ENCODE measurements around the gene MED9. TPM values are rescaled to one million over a fixed set of nuclear protein-coding genes. Genes with fewer than 3 reads are reported as not detected.

Gene MED9
- total RNA-seq, 5 donors from 2014 or later (not counting 1 experiment from before 2014, with no cell fraction given): 16.6 to 20.3 (median 19.1) TPM

- Histone ChIP-seq H3K27me3 (replicated peaks in 1 of 2; ENCODE audit: control insufficient read depth in 2 of 2, extremely low read depth in 1 of 2, insufficient read depth in 2 of 2, low read length in 1 of 2) (peaks cover 0 to 21% of the 10 kb centered on the region in 2 experiments), H3K4me3 (ENCODE audit: control insufficient read depth in 1 of 2, extremely low read depth in 1 of 2, low read length in 1 of 2) (no peak overlapping the region), H3K9me3 (no peaks in the 10 kb centered on the region), H3K4me1 (ENCODE audit: control insufficient read depth in 1 of 2, extremely low read depth in 1 of 2, insufficient read depth in 2 of 2, low read length in 2 of 2) (no peaks in the 10 kb centered on the region), H3K36me3 (ENCODE audit: control insufficient read depth in 2 of 2, extremely low read depth in 1 of 2, insufficient read depth in 1 of 2, low read length in 1 of 2) (no peaks in the 10 kb centered on the region), H3K27ac (ENCODE audit: low read length) (no peak overlapping the region)
- Mint-ChIP-seq H3K36me3 (no peaks in the 10 kb centered on the region), H3K27ac (no peak overlapping the region), H3K4me3 (no peak overlapping the region), H3K9me3 (no peaks in the 10 kb centered on the region), H3K4me1 (no peaks in the 10 kb centered on the region), H3K27me3 (peaks cover 0 to 7% of the 10 kb centered on the region in 2 donors)
- POLR2A ChIA-PET: no interaction called here
- ATAC-seq (replicated peaks in 1 of 4) (no peak), DNase-seq (no peak)
- WGBS (ENCODE audit: insufficient coverage): 79% methylated on average over 3 of the region's 7 CpGs
- CTCF ChIA-PET: no interaction called here
Measured at GRCh38 chr17:17503566-17504130, 26.8 kb downstream of the MED9 start.

- no peak for ATAC-seq (replicated peaks in 1 of 4)
- no peak overlapping the region for H3K27ac ChIP-seq (ENCODE audit: low read length)
- H3K36me3 Mint-ChIP-seq: no peaks in the 10 kb centered on the region
- H3K9me3 ChIP-seq: no peaks in the 10 kb centered on the region
- H3K27me3 Mint-ChIP-seq: peaks cover 0 to 7% of the 10 kb centered on the region in 2 donors
- ChIA-PET POLR2A (no interaction called here), CTCF (no interaction called here)
- H3K27ac Mint-ChIP-seq: no peak overlapping the region
- H3K36me3 ChIP-seq (ENCODE audit: control insufficient read depth in 2 of 2, extremely low read depth in 1 of 2, insufficient read depth in 1 of 2, low read length in 1 of 2): no peaks in the 10 kb centered on the region
- no peaks in the 10 kb centered on the region for H3K4me1 Mint-ChIP-seq
- DNase-seq: no peak
- no peaks in the 10 kb centered on the region for H3K9me3 Mint-ChIP-seq
- WGBS (ENCODE audit: insufficient coverage): 90% methylated on average over 11 of the region's 20 CpGs
- peaks cover 0 to 14% of the 10 kb centered on the region in 2 experiments for H3K27me3 ChIP-seq (replicated peaks in 1 of 2; ENCODE audit: control insufficient read depth in 2 of 2, extremely low read depth in 1 of 2, insufficient read depth in 2 of 2, low read length in 1 of 2)
- no peak overlapping the region for H3K4me3 Mint-ChIP-seq
- no peak overlapping the region for H3K4me3 ChIP-seq (ENCODE audit: control insufficient read depth in 1 of 2, extremely low read depth in 1 of 2, low read length in 1 of 2)
- H3K4me1 ChIP-seq (ENCODE audit: control insufficient read depth in 1 of 2, extremely low read depth in 1 of 2, insufficient read depth in 2 of 2, low read length in 2 of 2): no peaks in the 10 kb centered on the region
Measured at GRCh38 chr17:17504341-17505140, 27.7 kb downstream of the MED9 start.

GRCh38 chr17:17505151-17505550 is 28.4 kb downstream of the MED9 start:
- Histone ChIP-seq H3K36me3 (ENCODE audit: control insufficient read depth in 2 of 2, extremely low read depth in 1 of 2, insufficient read depth in 1 of 2, low read length in 1 of 2) (no peaks in the 10 kb centered on the region), H3K4me3 (ENCODE audit: control insufficient read depth in 1 of 2, extremely low read depth in 1 of 2, low read length in 1 of 2) (no peak overlapping the region), H3K9me3 (no peaks in the 10 kb centered on the region), H3K4me1 (ENCODE audit: control insufficient read depth in 1 of 2, extremely low read depth in 1 of 2, insufficient read depth in 2 of 2, low read length in 2 of 2) (no peaks in the 10 kb centered on the region), H3K27me3 (replicated peaks in 1 of 2; ENCODE audit: control insufficient read depth in 2 of 2, extremely low read depth in 1 of 2, insufficient read depth in 2 of 2, low read length in 1 of 2) (peaks cover 0 to 8% of the 10 kb centered on the region in 2 experiments), H3K27ac (ENCODE audit: low read length) (no peak overlapping the region)
- DNase-seq: no peak
- Mint-ChIP-seq H3K27me3 (peaks cover 0 to 7% of the 10 kb centered on the region in 2 donors), H3K27ac (no peak overlapping the region), H3K4me1 (no peaks in the 10 kb centered on the region), H3K36me3 (no peaks in the 10 kb centered on the region), H3K4me3 (no peak overlapping the region), H3K9me3 (no peaks in the 10 kb centered on the region)
- no peak for ATAC-seq (replicated peaks in 1 of 4)
- ChIA-PET CTCF (interaction anchor here in 1 of 2 donors (0.6 kb wide), 1 partner anchor 1434 kb away, joined by 8 read pairs; no protein-coding TSS in a partner anchor), POLR2A (no interaction called here)
- WGBS (ENCODE audit: insufficient coverage): 83% methylated on average over 1 of the region's 5 CpGs

- H3K4me3 ChIP-seq (ENCODE audit: control insufficient read depth in 1 of 2, extremely low read depth in 1 of 2, low read length in 1 of 2): no peak overlapping the region
- Mint-ChIP-seq H3K36me3 (no peaks in the 10 kb centered on the region), H3K4me3 (no peak overlapping the region), H3K27ac (no peak overlapping the region), H3K4me1 (no peaks in the 10 kb centered on the region), H3K9me3 (no peaks in the 10 kb centered on the region), H3K27me3 (peaks cover 0 to 5% of the 10 kb centered on the region in 2 donors)
- 95% methylated on average over 19 of the region's 22 CpGs for WGBS (ENCODE audit: insufficient coverage)
- no peaks in the 10 kb centered on the region for H3K36me3 ChIP-seq (ENCODE audit: control insufficient read depth in 2 of 2, extremely low read depth in 1 of 2, insufficient read depth in 1 of 2, low read length in 1 of 2)
- H3K27me3 ChIP-seq (replicated peaks in 1 of 2; ENCODE audit: control insufficient read depth in 2 of 2, extremely low read depth in 1 of 2, insufficient read depth in 2 of 2, low read length in 1 of 2): peaks cover 0 to 6% of the 10 kb centered on the region in 2 experiments
- ChIA-PET CTCF (interaction anchor here in 1 of 2 donors (0.6 kb wide), 1 partner anchor 1434 kb away, joined by 8 read pairs; no protein-coding TSS in a partner anchor), POLR2A (no interaction called here)
- H3K9me3 ChIP-seq: no peaks in the 10 kb centered on the region
- H3K27ac ChIP-seq (ENCODE audit: low read length): no peak overlapping the region
- no peaks in the 10 kb centered on the region for H3K4me1 ChIP-seq (ENCODE audit: control insufficient read depth in 1 of 2, extremely low read depth in 1 of 2, insufficient read depth in 2 of 2, low read length in 2 of 2)
- DNase-seq (no peak), ATAC-seq (replicated peaks in 1 of 4) (no peak)
Measured at GRCh38 chr17:17505610-17506171, 28.9 kb downstream of the MED9 start.

- Mint-ChIP-seq H3K27ac (no peak overlapping the region), H3K4me3 (no peak overlapping the region), H3K4me1 (no peaks in the 10 kb centered on the region), H3K36me3 (no peaks in the 10 kb centered on the region), H3K27me3 (peaks cover 0 to 5% of the 10 kb centered on the region in 2 donors), H3K9me3 (no peaks in the 10 kb centered on the region)
- WGBS (ENCODE audit: insufficient coverage): 85% methylated on average over 22 of the region's 22 CpGs
- Histone ChIP-seq H3K4me1 (ENCODE audit: control insufficient read depth in 1 of 2, extremely low read depth in 1 of 2, insufficient read depth in 2 of 2, low read length in 2 of 2) (no peaks in the 10 kb centered on the region), H3K27ac (ENCODE audit: low read length) (no peak overlapping the region), H3K27me3 (replicated peaks in 1 of 2; ENCODE audit: control insufficient read depth in 2 of 2, extremely low read depth in 1 of 2, insufficient read depth in 2 of 2, low read length in 1 of 2) (peaks cover 0 to 4% of the 10 kb centered on the region in 2 experiments), H3K4me3 (ENCODE audit: control insufficient read depth in 1 of 2, extremely low read depth in 1 of 2, low read length in 1 of 2) (no peak overlapping the region), H3K36me3 (ENCODE audit: control insufficient read depth in 2 of 2, extremely low read depth in 1 of 2, insufficient read depth in 1 of 2, low read length in 1 of 2) (no peaks in the 10 kb centered on the region), H3K9me3 (no peaks in the 10 kb centered on the region)
- no peak for ATAC-seq (replicated peaks in 1 of 4)
- no peak for DNase-seq
- ChIA-PET POLR2A (no interaction called here), CTCF (no interaction called here)
Measured at GRCh38 chr17:17506181-17506741, 29.5 kb downstream of the MED9 start.

- Histone ChIP-seq H3K4me1 (ENCODE audit: control insufficient read depth in 1 of 2, extremely low read depth in 1 of 2, insufficient read depth in 2 of 2, low read length in 2 of 2) (no peaks in the 10 kb centered on the region), H3K27ac (ENCODE audit: low read length) (no peak overlapping the region), H3K9me3 (no peaks in the 10 kb centered on the region), H3K36me3 (ENCODE audit: control insufficient read depth in 2 of 2, extremely low read depth in 1 of 2, insufficient read depth in 1 of 2, low read length in 1 of 2) (no peaks in the 10 kb centered on the region), H3K4me3 (ENCODE audit: control insufficient read depth in 1 of 2, extremely low read depth in 1 of 2, low read length in 1 of 2) (no peak overlapping the region), H3K27me3 (replicated peaks in 1 of 2; ENCODE audit: control insufficient read depth in 2 of 2, extremely low read depth in 1 of 2, insufficient read depth in 2 of 2, low read length in 1 of 2) (peaks cover 0 to 2% of the 10 kb centered on the region in 2 experiments)
- CTCF ChIA-PET: no interaction called here
- Mint-ChIP-seq H3K36me3 (no peaks in the 10 kb centered on the region), H3K27me3 (peaks cover 0 to 5% of the 10 kb centered on the region in 2 donors), H3K27ac (no peak overlapping the region), H3K4me3 (no peak overlapping the region), H3K9me3 (no peaks in the 10 kb centered on the region), H3K4me1 (no peaks in the 10 kb centered on the region)
- POLR2A ChIA-PET: no interaction called here
- peak in 1 of 4 experiments; percentile 13 for ATAC-seq (replicated peaks in 1 of 4)
- no peak for DNase-seq
- WGBS (ENCODE audit: insufficient coverage): 64% methylated on average over 9 of the region's 17 CpGs
Measured at GRCh38 chr17:17506893-17507464, 30.2 kb downstream of the MED9 start.
